ENCODE data around the gene IQCN. TPM values are rescaled to one million over a fixed set of nuclear protein-coding genes. Genes with fewer than 3 reads are reported as not detected.

Gene IQCN
- total RNA-seq, 4 donors from 2014 or later: 0.97 to 5.9 (median 3.1) TPM

DNA sequence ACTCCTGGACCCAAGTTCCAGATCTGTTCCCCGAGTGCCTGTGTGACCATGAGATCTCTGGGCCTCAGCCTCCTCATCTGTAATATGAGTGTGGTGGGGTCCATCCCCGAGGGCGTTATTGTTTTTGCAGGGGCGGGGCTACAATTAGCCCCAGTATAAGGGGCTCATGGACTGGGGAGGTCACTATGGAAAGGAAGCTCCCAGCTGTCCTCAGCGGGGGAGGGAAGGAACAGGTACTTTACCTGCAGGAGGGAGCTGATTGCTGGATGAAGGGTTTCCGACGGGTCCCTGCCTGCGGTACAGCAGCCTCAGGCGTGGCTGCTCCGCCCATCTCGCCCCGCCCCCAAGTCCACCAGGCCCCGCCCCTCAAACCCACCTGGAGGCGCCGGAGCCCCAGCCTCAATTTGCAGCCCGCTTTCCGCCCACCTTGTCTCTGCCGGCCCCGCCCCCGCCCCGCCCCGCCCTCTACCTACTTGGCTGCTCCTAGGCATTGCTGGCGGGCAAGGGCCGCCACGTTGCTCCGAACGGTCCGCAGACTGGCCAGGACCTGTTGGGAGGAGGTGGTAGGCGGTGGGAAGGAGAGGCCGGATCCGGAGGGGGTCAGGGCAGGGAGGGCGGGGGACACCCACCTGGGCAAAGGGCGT, 53.5 kb downstream of the IQCN start:
- WGBS, 2 donors: 6 to 8% methylated on average over 12 to 29 of the region's 33 CpGs
- TF ChIP-seq, protein P1, sequence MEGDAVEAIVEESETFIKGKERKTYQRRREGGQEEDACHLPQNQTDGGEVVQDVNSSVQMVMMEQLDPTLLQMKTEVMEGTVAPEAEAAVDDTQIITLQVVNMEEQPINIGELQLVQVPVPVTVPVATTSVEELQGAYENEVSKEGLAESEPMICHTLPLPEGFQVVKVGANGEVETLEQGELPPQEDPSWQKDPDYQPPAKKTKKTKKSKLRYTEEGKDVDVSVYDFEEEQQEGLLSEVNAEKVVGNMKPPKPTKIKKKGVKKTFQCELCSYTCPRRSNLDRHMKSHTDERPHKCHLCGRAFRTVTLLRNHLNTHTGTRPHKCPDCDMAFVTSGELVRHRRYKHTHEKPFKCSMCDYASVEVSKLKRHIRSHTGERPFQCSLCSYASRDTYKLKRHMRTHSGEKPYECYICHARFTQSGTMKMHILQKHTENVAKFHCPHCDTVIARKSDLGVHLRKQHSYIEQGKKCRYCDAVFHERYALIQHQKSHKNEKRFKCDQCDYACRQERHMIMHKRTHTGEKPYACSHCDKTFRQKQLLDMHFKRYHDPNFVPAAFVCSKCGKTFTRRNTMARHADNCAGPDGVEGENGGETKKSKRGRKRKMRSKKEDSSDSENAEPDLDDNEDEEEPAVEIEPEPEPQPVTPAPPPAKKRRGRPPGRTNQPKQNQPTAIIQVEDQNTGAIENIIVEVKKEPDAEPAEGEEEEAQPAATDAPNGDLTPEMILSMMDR (IDR thresholded peaks at IDR 0.05): no peak
- TF ChIP-seq POLR2A (IDR thresholded peaks at IDR 0.05): no peak
- no peak for DNase-seq (ENCODE audit: low spot score in 2 of 2)
- intact Hi-C loops (cut with DNase I; ENCODE audit: low total_unique reads): no loop called here
- H3K4me3 ChIP-seq (ENCODE audit: low read depth, poor library complexity, severe bottlenecking): no peak overlapping the region

DNA sequence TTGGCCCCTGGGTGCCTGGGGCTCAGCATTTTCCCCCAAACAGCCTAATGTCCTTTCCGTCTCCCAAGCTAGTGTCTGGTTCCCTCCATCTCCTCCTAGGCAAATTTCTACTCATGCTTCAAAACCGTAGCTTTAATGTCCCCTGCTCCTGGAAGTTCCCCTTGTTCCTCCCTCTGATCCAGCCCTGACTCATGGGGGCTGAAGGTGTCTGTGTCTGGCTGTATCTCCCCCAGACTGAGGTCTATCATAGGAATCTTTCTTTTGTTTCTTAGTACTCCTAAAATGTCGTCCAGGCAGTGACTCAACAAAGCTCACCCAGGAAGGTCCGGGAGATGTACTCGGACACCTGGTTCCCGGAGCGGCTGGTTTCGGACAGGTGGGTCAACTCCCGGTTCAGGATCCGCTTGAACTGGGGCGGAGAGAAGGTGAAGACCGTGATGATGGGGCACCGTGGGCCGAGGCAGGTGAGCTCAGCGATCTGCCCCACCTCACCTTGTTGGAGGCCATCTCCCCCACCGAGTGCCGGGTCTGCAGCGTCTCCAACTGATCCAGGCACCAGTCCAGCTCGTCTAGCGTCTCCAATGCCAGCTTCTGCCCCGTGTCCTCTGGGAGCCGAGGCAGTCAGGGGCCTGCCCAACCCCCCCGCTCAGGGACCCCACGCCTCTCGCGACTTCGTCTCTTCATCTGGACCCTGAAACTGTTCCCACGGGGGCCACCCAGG, 54.2 kb downstream of the IQCN start:
- DNase-seq (ENCODE audit: low spot score in 2 of 2): no peak
- TF ChIP-seq, protein P1 (IDR thresholded peaks at IDR 0.05): no peak
- TF ChIP-seq POLR2A (IDR thresholded peaks at IDR 0.05): no peak
- intact Hi-C loops (cut with DNase I; ENCODE audit: low total_unique reads): no loop called here
- no peak overlapping the region for H3K4me3 ChIP-seq (ENCODE audit: low read depth, poor library complexity, severe bottlenecking)
- WGBS, 2 donors: 61 to 62% methylated on average over 27 to 28 of the region's 28 CpGs

DNA sequence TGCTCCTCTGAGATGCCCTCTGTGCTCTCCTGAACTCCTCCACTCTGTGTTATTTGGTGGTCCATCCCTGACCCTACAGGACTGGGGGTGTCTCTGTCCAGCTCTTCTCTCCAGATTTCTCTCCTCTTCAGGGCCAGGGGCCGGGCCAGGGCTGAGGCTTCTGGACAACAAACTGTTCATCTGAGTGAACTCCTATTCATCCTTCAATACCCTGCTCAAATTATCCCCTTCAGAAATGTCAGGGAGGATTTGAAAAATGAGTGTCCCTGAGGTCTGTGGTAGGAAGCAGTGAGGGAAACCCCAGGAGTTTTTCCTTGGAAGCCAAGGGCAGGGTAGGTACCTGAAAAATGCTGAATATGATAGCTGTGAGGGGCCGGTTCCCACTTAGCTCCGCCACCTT, 55.7 kb downstream of the IQCN start:
- intact Hi-C loops (cut with DNase I; ENCODE audit: low total_unique reads): no loop called here
- no peak overlapping the region for H3K4me3 ChIP-seq (ENCODE audit: low read depth, poor library complexity, severe bottlenecking)
- no peak for DNase-seq (ENCODE audit: low spot score in 2 of 2)
- TF ChIP-seq POLR2A (IDR thresholded peaks at IDR 0.05): no peak
- TF ChIP-seq, protein P1 (IDR thresholded peaks at IDR 0.05): no peak
- WGBS, 2 donors: 78 to 88% methylated on average over 3 of the region's 3 CpGs

DNA sequence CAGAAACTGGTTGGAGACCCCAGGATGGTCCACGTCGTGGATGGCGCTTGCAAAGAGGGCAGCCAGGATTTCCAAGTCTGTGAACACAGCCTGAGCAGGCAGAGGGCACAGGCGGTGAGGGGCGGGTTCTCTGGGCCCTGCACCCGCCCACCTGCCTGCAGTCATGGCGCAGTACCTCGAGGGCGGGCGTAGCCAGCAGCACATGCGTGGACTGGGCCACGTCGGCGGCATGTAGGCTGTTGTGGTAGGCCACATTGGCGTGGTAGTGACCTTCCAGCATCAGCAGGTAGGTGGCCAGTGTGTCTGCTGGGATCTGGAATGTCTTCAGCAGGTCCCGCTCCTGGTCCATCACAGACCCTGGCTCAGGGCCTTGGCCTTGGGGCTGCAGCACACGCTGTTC, 56.1 kb downstream of the IQCN start:
- no peak overlapping the region for H3K4me3 ChIP-seq (ENCODE audit: low read depth, poor library complexity, severe bottlenecking)
- intact Hi-C loops (cut with DNase I; ENCODE audit: low total_unique reads): no loop called here
- TF ChIP-seq, protein P1 (IDR thresholded peaks at IDR 0.05): no peak
- TF ChIP-seq POLR2A (IDR thresholded peaks at IDR 0.05): no peak
- 66 to 75% methylated on average over 16 to 17 of the region's 17 CpGs for WGBS, 2 donors
- no peak for DNase-seq (ENCODE audit: low spot score in 2 of 2)

DNA sequence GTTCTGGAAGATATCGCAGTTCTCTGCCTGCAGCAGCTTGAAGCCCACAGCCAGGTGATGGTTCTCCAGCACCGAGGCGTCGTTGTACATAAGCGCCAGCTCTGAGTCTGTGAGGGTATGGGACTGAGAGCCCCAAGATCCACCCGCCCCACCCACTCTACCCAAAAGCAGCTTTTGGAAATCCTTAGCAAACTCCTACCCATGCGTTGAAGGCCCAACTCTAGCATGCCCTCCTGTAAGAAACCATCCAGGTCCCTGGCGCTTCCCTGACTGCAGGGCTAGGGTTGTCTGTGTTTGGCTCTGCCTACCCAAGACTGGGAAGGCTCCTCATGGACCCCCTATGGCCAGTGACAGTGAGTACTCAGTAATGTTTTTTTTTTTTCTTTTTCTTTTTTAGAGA, 57.5 kb downstream of the IQCN start:
- no peak overlapping the region for H3K4me3 ChIP-seq (ENCODE audit: low read depth, poor library complexity, severe bottlenecking)
- no peak for TF ChIP-seq POLR2A (IDR thresholded peaks at IDR 0.05)
- no peak for DNase-seq (ENCODE audit: low spot score in 2 of 2)
- WGBS, 2 donors: 92 to 99% methylated on average over 8 of the region's 8 CpGs
- intact Hi-C loops (cut with DNase I; ENCODE audit: low total_unique reads): no loop called here

DNA sequence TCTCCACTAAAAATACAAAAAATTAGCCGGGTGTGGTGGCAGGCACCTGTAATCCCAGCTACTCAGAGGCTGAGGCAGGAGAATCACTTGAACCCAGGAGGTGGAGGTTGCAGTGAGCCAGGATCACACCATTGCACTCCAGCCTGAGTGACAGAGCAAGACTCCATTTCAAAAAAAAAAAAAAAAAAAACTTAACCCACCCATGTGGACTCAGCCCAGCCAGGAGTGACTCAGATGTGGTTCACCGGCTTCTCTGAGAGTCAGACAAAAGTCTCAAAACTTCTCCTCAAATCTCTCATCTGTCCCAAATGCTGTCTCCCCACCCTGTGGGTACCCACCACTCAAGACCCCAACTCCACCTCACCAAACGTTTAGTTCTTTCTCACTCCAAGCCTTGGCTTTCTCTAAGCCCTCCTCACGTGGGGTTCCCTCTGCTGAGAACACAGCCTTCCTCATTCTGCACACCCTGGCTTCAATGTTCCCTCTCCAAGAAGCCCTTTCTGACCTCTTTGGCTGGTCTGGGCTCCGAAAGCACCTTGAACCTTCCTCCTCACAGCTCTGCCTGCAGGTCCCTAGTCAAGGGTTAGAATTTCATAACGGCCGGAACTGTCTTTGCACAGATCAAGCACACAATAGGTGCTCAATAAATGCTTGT, 59.3 kb downstream of the IQCN start:
- no peak for DNase-seq (ENCODE audit: low spot score in 2 of 2)
- intact Hi-C loops (cut with DNase I; ENCODE audit: low total_unique reads): loop anchor here (5.0 kb wide), 1 partner anchor 37 kb away; no protein-coding TSS in a partner anchor
- H3K4me3 ChIP-seq (ENCODE audit: low read depth, poor library complexity, severe bottlenecking): no peak overlapping the region
- TF ChIP-seq, protein P1 (IDR thresholded peaks at IDR 0.05): no peak
- no peak for TF ChIP-seq POLR2A (IDR thresholded peaks at IDR 0.05)
- WGBS, 2 donors: 57% methylated on average over 7 of the region's 7 CpGs

All from lower leg skin (tissue), 4 donors.